HPDE6-E6E7 (cell line): Measurements from ENCODE around the gene MEGF8.

Experiments
- DNase-seq: peaks from one replicate; pipeline ENCODE4 v3.0.0; 2011; ENCODE audit warnings: missing footprints; ENCODE audit errors: extremely low spot score

Gene MEGF8

GRCh38 chr19:42378225-42379215, 53.1 kb downstream of the MEGF8 start:
- no peak for DNase-seq

- no peak for DNase-seq
These were observed 54.7 kb downstream of the MEGF8 start for GRCh38 chr19:42380155-42380554.

GRCh38 chr19:42386974-42387707, 61.7 kb downstream of the MEGF8 start:
- DNase-seq = peak; percentile 81

GRCh38 chr19:42388851-42389489, 63.5 kb downstream of the MEGF8 start:
- no peak for DNase-seq

- DNase-seq = no peak
These were observed 64.5 kb downstream of the MEGF8 start, which contains the start of gene CNFN for GRCh38 chr19:42389899-42390298. TSS of gene CNFN (minus strand) at chr19:42390297. CDS start at chr19:42389037, 1,260 bp downstream.

GRCh38 chr19:42392165-42392564, 66.7 kb downstream of the MEGF8 start:
- DNase-seq = no peak

GRCh38 chr19:42394751-42395150, 69.3 kb downstream of the MEGF8 start:
- DNase-seq = no peak

- peak; percentile 100 for DNase-seq
These were observed 71.2 kb downstream of the MEGF8 start for GRCh38 chr19:42396381-42397262.

GRCh38 chr19:42397263-42398166, 72.1 kb downstream of the MEGF8 start:
- DNase-seq = no peak

GRCh38 chr19:42400404-42400803, 75.0 kb downstream of the MEGF8 start:
- no peak for DNase-seq

- DNase-seq = peak; percentile 69
These were observed 76.2 kb downstream of the MEGF8 start for GRCh38 chr19:42401365-42402303.

- no peak for DNase-seq
These were observed 77.1 kb downstream of the MEGF8 start for GRCh38 chr19:42402376-42403116.

- DNase-seq = no peak
These were observed 78.2 kb downstream of the MEGF8 start for GRCh38 chr19:42403586-42403985.

- no peak for DNase-seq
These were observed 80.7 kb downstream of the MEGF8 start for GRCh38 chr19:42406111-42406510.

GRCh38 chr19:42407085-42407815, 81.8 kb downstream of the MEGF8 start:
- no peak for DNase-seq

GRCh38 chr19:42407816-42408175, 82.4 kb downstream of the MEGF8 start:
- DNase-seq = no peak

- DNase-seq = no peak
These were observed 84.0 kb downstream of the MEGF8 start for GRCh38 chr19:42409477-42409876.

GRCh38 chr19:42410371-42410770, 84.9 kb downstream of the MEGF8 start:
- DNase-seq = no peak
